Body of pancreas (tissue), 4 donors: ENCODE results near the gene SLC35E3. TPM values are rescaled to one million over a fixed set of nuclear protein-coding genes. Genes with fewer than 3 reads are reported as not detected.

Source experiments
- ATAC-seq: fragments of 150-250 bp; one replicate; pipeline ENCODE4 v1.9.1; 2016
- DNase-seq, 4 donors: peaks; one replicate each; pipeline ENCODE4 v3.0.0-alpha.2; 2019
- H3K27ac ChIP-seq, 4 donors: fragments of 200-600 bp; sonication (generic); 1 replicate in 3 of 4; 2 replicates in 1 of 4; pipeline versions ENCODE4 v1.5.1 to v1.6.1; 2016 to 2019; ENCODE audit warnings: mild to moderate bottlenecking in 1 of 4, mixed read lengths in 1 of 4, moderate library complexity in 1 of 4
- H3K27me3 ChIP-seq, 2 donors: fragments of 200-600 bp; sonication (generic); one replicate each; pipeline ENCODE4 v1.6.0; 2016; ENCODE audit warnings: mild to moderate bottlenecking in 1 of 2
- H3K36me3 ChIP-seq, 2 donors: fragments of 200-600 bp; sonication (generic); replicated peaks in 1 of 2; 2 replicates each; pipeline ENCODE4 v1.5.1; 2016; ENCODE audit warnings: low read depth in 2 of 2; ENCODE audit not compliant: insufficient read depth in 1 of 2
- H3K4me1 ChIP-seq: fragments of 200-600 bp; sonication (generic); one replicate; pipeline ENCODE4 v1.6.0; 2016
- H3K4me3 ChIP-seq, 2 donors: fragments of 200-600 bp; sonication (generic); 1 replicate in 1 of 2; 2 replicates in 1 of 2; pipeline ENCODE4 v1.5.1; 2016 to 2019
- H3K9me3 ChIP-seq, 3 donors: fragments of 200-600 bp; sonication (generic); 1 replicate in 2 of 3; 2 replicates in 1 of 3; pipeline ENCODE4 v1.5.1; 2016
- CTCF ChIP-seq, 7 experiments: fragments of 450-650 bp in 4 of 7; fragments of 200-600 bp in 3 of 7; sonication (generic) in 3 of 7; IDR thresholded peaks; one replicate each; pipeline ENCODE4 v1.5.1; 2016 to 2019; ENCODE audit warnings: antibody characterized with exemption in 7 of 7
- POLR2A ChIP-seq, 3 donors: fragments of 450-650 bp; IDR thresholded peaks; one replicate each; pipeline ENCODE4 v1.6.1; 2016; ENCODE audit warnings: antibody characterized with exemption in 3 of 3, mild to moderate bottlenecking in 2 of 3
- WGBS, 2 donors: methylation state at CpG; one replicate each; pipeline ENCODE4 v1.1.5; 2017; 5-methylcytosine and 5-hydroxymethylcytosine counted together
- intact Hi-C: fragments of 100-400 bp; cut with DNase I; formaldehyde crosslinking; loops from one replicate; pipeline ENCODE4 v1.15.1; 2023
- total RNA-seq, 2 donors: library from RNA; depleted of rRNA; stranded (reverse); fragments of >200 nt; gene quantifications; one replicate each; pipeline ENCODE4 v1.1.0, GENCODE V29; 2016

Gene SLC35E3
- total RNA-seq, 2 donors from 2014 or later, result 2.1 to 2.6 TPM

DNA sequence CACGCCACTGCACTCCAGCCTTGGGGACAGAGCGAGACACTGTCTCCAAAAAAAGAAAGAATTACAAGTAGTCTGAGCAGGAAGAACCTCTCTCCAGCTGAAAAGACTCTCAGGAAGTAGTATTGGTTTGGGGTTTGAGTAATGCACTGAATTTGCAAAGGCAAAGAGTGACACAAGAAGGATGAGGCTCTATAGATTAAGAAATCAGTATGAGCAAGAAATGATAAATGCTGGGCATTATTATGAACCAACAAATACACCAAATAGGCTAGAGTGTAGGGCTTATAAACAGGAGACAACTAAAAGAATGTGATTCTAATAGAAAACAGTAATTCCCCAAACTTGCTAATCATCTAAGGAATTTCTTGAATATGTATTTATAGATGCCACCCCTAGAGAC is 2.6 kb upstream of the SLC35E3 start:
- TF ChIP-seq CTCF (IDR thresholded peaks at IDR 0.05) (no peak), POLR2A (IDR thresholded peaks at IDR 0.05) (no peak)
- DNase-seq (no peak), ATAC-seq (no peak)
- Histone ChIP-seq H3K4me1 (peaks cover 20% of the 10 kb centered on the region), H3K9me3 (no peaks in the 10 kb centered on the region), H3K4me3 (no peak overlapping the region), H3K27me3 (no peaks in the 10 kb centered on the region), H3K27ac (no peak overlapping the region), H3K36me3 (no peaks in the 10 kb centered on the region)
- WGBS, 2 donors, result 67 to 87% methylated on average over 2 of the region's 2 CpGs
- intact Hi-C loops, result loop anchor here (10.0 kb wide), 1 partner anchor 71 kb away; no protein-coding TSS in a partner anchor

DNA sequence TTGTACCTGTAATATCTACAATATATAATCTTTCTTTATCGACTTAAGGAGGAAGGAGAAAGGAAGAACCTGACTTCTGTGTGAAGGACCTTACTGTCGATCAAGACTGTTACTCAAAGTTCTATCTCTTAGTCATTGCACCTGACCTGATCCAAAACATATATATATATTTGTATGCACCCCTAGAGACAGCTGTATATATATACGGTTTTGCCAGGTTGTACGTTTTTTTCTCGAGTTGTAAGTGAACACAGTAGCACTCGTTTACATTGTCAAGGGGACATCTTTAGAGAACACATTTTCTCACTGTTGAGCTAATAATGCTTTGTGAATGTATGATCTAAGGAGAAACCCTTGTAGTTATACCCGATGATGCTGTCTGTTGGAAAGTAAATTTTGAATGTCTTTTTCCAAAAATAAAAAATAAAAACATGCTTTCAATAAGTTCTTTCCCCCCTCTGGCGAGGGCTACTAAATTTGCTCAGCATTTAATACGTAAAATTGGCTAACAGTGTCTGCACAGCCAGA is 536 bp upstream of the SLC35E3 start:
- Histone ChIP-seq H3K4me3 (peak overlapping the region; percentile 48 to 86), H3K27me3 (no peaks in the 10 kb centered on the region), H3K27ac (peak overlapping the region in 3 of 4 donors; percentile 59 to 79 (median 74)), H3K36me3 (no peaks in the 10 kb centered on the region), H3K4me1 (peaks cover 20% of the 10 kb centered on the region), H3K9me3 (no peaks in the 10 kb centered on the region)
- DNase-seq, result no peak
- TF ChIP-seq POLR2A (IDR thresholded peaks at IDR 0.05) (no peak), CTCF (IDR thresholded peaks at IDR 0.05) (no peak)
- WGBS, 2 donors, result 30% methylated on average over 9 of the region's 9 CpGs
- ATAC-seq, result no peak
- intact Hi-C loops, result loop anchor here (10.0 kb wide), 1 partner anchor 69 kb away; no protein-coding TSS in a partner anchor

DNA sequence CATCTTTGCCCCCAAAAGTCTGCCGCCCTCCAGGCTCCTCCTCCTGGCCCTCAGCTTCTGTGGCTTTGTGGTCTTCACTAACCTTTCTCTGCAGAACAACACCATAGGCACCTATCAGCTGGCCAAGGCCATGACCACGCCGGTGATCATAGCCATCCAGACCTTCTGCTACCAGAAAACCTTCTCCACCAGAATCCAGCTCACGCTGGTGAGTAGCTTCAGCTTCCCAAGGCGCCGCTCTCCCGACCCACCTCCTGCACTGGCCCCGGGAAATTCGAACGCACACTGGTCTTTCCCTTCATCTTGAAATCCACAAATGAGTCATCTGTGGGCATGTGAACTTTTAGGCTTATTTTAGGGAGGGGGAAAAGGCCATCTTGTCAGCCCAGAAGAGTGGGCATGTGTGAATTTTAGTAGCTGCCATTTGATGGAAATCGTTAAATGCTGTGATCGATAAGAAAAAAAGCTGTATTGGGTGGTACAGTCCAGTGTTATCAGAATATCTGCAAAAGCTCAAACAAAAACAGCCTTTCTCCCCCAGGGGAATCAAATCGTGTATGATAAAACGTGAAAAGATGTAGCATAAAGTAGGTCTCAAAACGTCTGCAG is 700 bp downstream of the SLC35E3 start:
- Histone ChIP-seq H3K27ac (peak overlapping the region; percentile 57 to 79 (median 66)), H3K9me3 (no peaks in the 10 kb centered on the region), H3K36me3 (no peaks in the 10 kb centered on the region), H3K4me3 (peak overlapping the region; percentile 48 to 86), H3K27me3 (no peaks in the 10 kb centered on the region), H3K4me1 (peaks cover 20% of the 10 kb centered on the region)
- DNase-seq, result peak; percentile 48 to 65 (median 55)
- TF ChIP-seq POLR2A (IDR thresholded peaks at IDR 0.05) (no peak), CTCF (IDR thresholded peaks at IDR 0.05) (no peak)
- peak; percentile 60 for ATAC-seq
- WGBS, 2 donors, result 2 to 3% methylated on average over 11 to 15 of the region's 15 CpGs
- intact Hi-C loops, result loop anchor here (10.0 kb wide), 1 partner anchor 68 kb away; no protein-coding TSS in a partner anchor

DNA sequence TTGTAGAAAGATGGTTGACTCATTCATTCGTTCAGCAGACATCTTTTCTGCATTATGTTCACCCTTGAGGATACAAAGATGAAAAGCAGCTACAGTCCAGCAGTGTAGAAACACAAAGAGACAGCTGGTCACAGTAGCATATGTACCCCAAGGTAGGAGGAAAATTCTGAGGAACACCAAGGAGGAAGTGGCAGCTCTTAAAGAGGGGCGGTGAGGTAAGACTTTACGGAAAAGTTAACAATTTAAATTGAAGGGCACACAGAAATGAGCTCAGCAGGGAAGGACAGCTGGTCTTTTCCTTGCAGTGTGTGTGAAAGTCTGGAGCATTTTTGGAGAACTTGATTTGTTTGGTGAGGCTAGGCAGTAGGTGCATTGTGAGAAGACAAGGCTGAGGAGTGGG is 3.5 kb downstream of the SLC35E3 start:
- DNase-seq, result no peak
- WGBS, 2 donors, result 86 to 93% methylated on average over 3 of the region's 3 CpGs
- H3K4me3 ChIP-seq, result no peak overlapping the region
- H3K36me3 ChIP-seq, result peaks cover 0 to 3% of the 10 kb centered on the region in 2 donors
- no peaks in the 10 kb centered on the region for H3K27me3 ChIP-seq
- intact Hi-C loops, result loop anchor here (10.0 kb wide), 1 partner anchor 65 kb away; no protein-coding TSS in a partner anchor
- TF ChIP-seq CTCF (IDR thresholded peaks at IDR 0.05), result no peak
- TF ChIP-seq POLR2A (IDR thresholded peaks at IDR 0.05), result no peak
- peaks cover 20% of the 10 kb centered on the region for H3K4me1 ChIP-seq
- no peaks in the 10 kb centered on the region for H3K9me3 ChIP-seq
- no peak for ATAC-seq
- H3K27ac ChIP-seq, result no peak overlapping the region
